ENCODE measurements around the gene UBE2J2. TPM values are rescaled to one million over a fixed set of nuclear protein-coding genes. Genes with fewer than 3 reads are reported as not detected.
"Not testable (repeated sequence)": the region's sequence is repeated elsewhere in the genome, so short reads cannot be mapped to it uniquely, and the experiment has no call there.

The UBE2J2 gene
- total and polyA plus RNA-seq, 2 donors (not counting 3 experiments of a cell fraction or from before 2014, with no cell fraction given), result 60.7 to 80.7 TPM

- no TSS peak for BruUV-seq (replicated peaks)
- POLR2A ChIA-PET, result no interaction called here
- Histone ChIP-seq H3K4me1 (ENCODE audit: control insufficient read depth, extremely low read depth, insufficient read depth, low read length) (no peaks in the 10 kb centered on the region), H3K9ac (replicated peaks; ENCODE audit: extremely low read depth, insufficient read depth, low read length) (no peak overlapping the region), H3K4me3 (replicated peaks in 1 of 3; ENCODE audit: insufficient read depth in 1 of 3, low read depth in 1 of 3, low read length in 3 of 3) (no peak overlapping the region), H3K9me3 (replicated peaks; ENCODE audit: control insufficient read depth, insufficient read depth, low read length) (no peaks in the 10 kb centered on the region), H3K36me3 (ENCODE audit: control insufficient read depth in 2 of 2, extremely low read depth in 1 of 2, insufficient read depth in 2 of 2, low read length in 2 of 2) (peaks cover 0 to 17% of the 10 kb centered on the region in 2 experiments), H3K27ac (ENCODE audit: insufficient read depth, low read depth, low read length) (no peak overlapping the region), H3K9me1 (replicated peaks; ENCODE audit: control insufficient read depth, extremely low read depth, insufficient read depth, low read length) (no peaks in the 10 kb centered on the region), H3K27me3 (ENCODE audit: control insufficient read depth in 2 of 2, insufficient read depth in 2 of 2, low read length in 2 of 2) (no peaks in the 10 kb centered on the region), H4K20me1 (replicated peaks; ENCODE audit: control insufficient read depth, extremely low read depth, insufficient read depth, low read length) (no peaks in the 10 kb centered on the region), H3K4me2 (ENCODE audit: insufficient read depth, low read length) (no peak overlapping the region), H2AFZ (ENCODE audit: low read depth, low read length) (no peak overlapping the region), H3K79me2 (ENCODE audit: control insufficient read depth, insufficient read depth, low read length) (no peaks in the 10 kb centered on the region)
- intact Hi-C loops (cut with micrococcal nuclease) (no loop called here), dilution Hi-C loops (cut with MboI; ENCODE audit: extremely low pct_ligation_motif_present, low sequenced_read_pairs) (no loop called here)
- no peak for DNase-seq (ENCODE audit: low read depth, low spot score)
- CTCF ChIA-PET, result interaction anchor here (4.6 kb wide), 1 partner anchor 131 kb away, joined by 38 read pairs; no protein-coding TSS in a partner anchor
- no peak for TF ChIP-seq GATA2 (IDR thresholded peaks at IDR 0.05; ENCODE audit: insufficient read depth, insufficient read length, low read depth, low read length)
- TF ChIP-seq POLR2A (IDR thresholded peaks at IDR 0.05; ENCODE audit: low read depth, low read length), result no peak
- no peak for TF ChIP-seq MYC (IDR thresholded peaks at IDR 0.05; ENCODE audit: low read depth, low read length)
- no peak for TF ChIP-seq EZH2 (IDR thresholded peaks at IDR 0.05; ENCODE audit: borderline replicate concordance, low read depth, low read length, severe bottlenecking)
- no peak for FAIRE-seq
Observed at GRCh38 chr1:1253314-1253713, 20.3 kb downstream of the UBE2J2 start.

GRCh38 chr1:1250786-1251284, 22.8 kb downstream of the UBE2J2 start:
- no peak for TF ChIP-seq FOS (IDR thresholded peaks at IDR 0.05; ENCODE audit: borderline replicate concordance, insufficient read depth, low read length)
- Histone ChIP-seq H3K79me2 (ENCODE audit: control insufficient read depth, insufficient read depth, low read length) (no peaks in the 10 kb centered on the region), H3K9ac (replicated peaks; ENCODE audit: extremely low read depth, insufficient read depth, low read length) (no peak overlapping the region), H3K9me3 (replicated peaks; ENCODE audit: control insufficient read depth, insufficient read depth, low read length) (no peaks in the 10 kb centered on the region), H2AFZ (ENCODE audit: low read depth, low read length) (no peak overlapping the region), H4K20me1 (replicated peaks; ENCODE audit: control insufficient read depth, extremely low read depth, insufficient read depth, low read length) (no peaks in the 10 kb centered on the region), H3K27ac (ENCODE audit: insufficient read depth, low read depth, low read length) (peak overlapping the region; percentile 11), H3K9me1 (replicated peaks; ENCODE audit: control insufficient read depth, extremely low read depth, insufficient read depth, low read length) (no peaks in the 10 kb centered on the region), H3K4me1 (ENCODE audit: control insufficient read depth, extremely low read depth, insufficient read depth, low read length) (no peaks in the 10 kb centered on the region), H3K4me2 (ENCODE audit: insufficient read depth, low read length) (no peak overlapping the region), H3K36me3 (ENCODE audit: control insufficient read depth in 2 of 2, extremely low read depth in 1 of 2, insufficient read depth in 2 of 2, low read length in 2 of 2) (peaks cover 0 to 14% of the 10 kb centered on the region in 2 experiments), H3K27me3 (ENCODE audit: control insufficient read depth in 2 of 2, insufficient read depth in 2 of 2, low read length in 2 of 2) (peaks cover 10 to 14% of the 10 kb centered on the region in 2 experiments), H3K4me3 (replicated peaks in 1 of 3; ENCODE audit: insufficient read depth in 1 of 3, low read depth in 1 of 3, low read length in 3 of 3) (no peak overlapping the region)
- BruUV-seq (replicated peaks), result no TSS peak
- intact Hi-C loops (cut with micrococcal nuclease) (no loop called here), dilution Hi-C loops (cut with MboI; ENCODE audit: extremely low pct_ligation_motif_present, low sequenced_read_pairs) (no loop called here)
- ChIA-PET CTCF (interaction anchor here (1.1 to 4.6 kb wide), 6 partner anchors 13 to 218 kb away, joined by 3 to 38 read pairs (median 4); no protein-coding TSS in a partner anchor), POLR2A (no interaction called here)
- FAIRE-seq (no peak), DNase-seq (ENCODE audit: low read depth, low spot score) (no peak)

GRCh38 chr1:1248009-1248913, 25.4 kb downstream of the UBE2J2 start:
- FAIRE-seq; H3K4me2 ChIP-seq (ENCODE audit: insufficient read depth, low read length); CTCF ChIA-PET; H3K9me3 ChIP-seq (replicated peaks; ENCODE audit: control insufficient read depth, insufficient read depth, low read length); H3K9ac ChIP-seq (replicated peaks; ENCODE audit: extremely low read depth, insufficient read depth, low read length); H2AFZ ChIP-seq (ENCODE audit: low read depth, low read length); H3K9me1 ChIP-seq (replicated peaks; ENCODE audit: control insufficient read depth, extremely low read depth, insufficient read depth, low read length); H3K4me3 ChIP-seq (replicated peaks in 1 of 3; ENCODE audit: insufficient read depth in 1 of 3, low read depth in 1 of 3, low read length in 3 of 3); H3K79me2 ChIP-seq (ENCODE audit: control insufficient read depth, insufficient read depth, low read length); DNase-seq (ENCODE audit: low read depth, low spot score); dilution Hi-C loops (cut with MboI; ENCODE audit: extremely low pct_ligation_motif_present, low sequenced_read_pairs); H3K4me1 ChIP-seq (ENCODE audit: control insufficient read depth, extremely low read depth, insufficient read depth, low read length); H3K36me3 ChIP-seq (ENCODE audit: control insufficient read depth in 2 of 2, extremely low read depth in 1 of 2, insufficient read depth in 2 of 2, low read length in 2 of 2); BruUV-seq (replicated peaks); POLR2A ChIA-PET; H4K20me1 ChIP-seq (replicated peaks; ENCODE audit: control insufficient read depth, extremely low read depth, insufficient read depth, low read length); H3K27ac ChIP-seq (ENCODE audit: insufficient read depth, low read depth, low read length): not testable (repeated sequence)
- peaks cover 10 to 14% of the 10 kb centered on the region in 2 experiments for H3K27me3 ChIP-seq (ENCODE audit: control insufficient read depth in 2 of 2, insufficient read depth in 2 of 2, low read length in 2 of 2)
- intact Hi-C loops (cut with micrococcal nuclease), result loop anchor here (5.0 kb wide), 1 partner anchor 126 kb away; no protein-coding TSS in a partner anchor
